Liver (tissue), 9 donors: ENCODE data around the gene NUDT5. TPM values are rescaled to one million over a fixed set of nuclear protein-coding genes. Genes with fewer than 3 reads are reported as not detected.

Source experiments
- DNase-seq: peaks from one replicate; pipeline ENCODE4 v3.0.0-alpha.2; 2017; ENCODE audit warnings: low spot score
- H3K27ac ChIP-seq, 2 donors: one replicate each; pipeline ENCODE4 v1.7.0; 2013; ENCODE audit warnings: inconsistent platforms in 2 of 2, low read length in 2 of 2, control low read depth in 1 of 2, low read depth in 1 of 2, mild to moderate bottlenecking in 1 of 2
- H3K27me3 ChIP-seq, 4 donors: one replicate each; pipeline versions ENCODE4 v1.6.1 to v1.7.0; 2013; ENCODE audit warnings: low read length in 3 of 4, inconsistent platforms in 1 of 4, mild to moderate bottlenecking in 1 of 4, moderate library complexity in 1 of 4; ENCODE audit not compliant: control insufficient read depth in 4 of 4, insufficient read depth in 4 of 4
- H3K36me3 ChIP-seq, 4 donors: one replicate each; pipeline versions ENCODE4 v1.6.1 to v1.7.0; 2013; ENCODE audit warnings: low read length in 3 of 4, mild to moderate bottlenecking in 3 of 4, low read depth in 1 of 4, moderate library complexity in 1 of 4; ENCODE audit not compliant: control insufficient read depth in 4 of 4, insufficient read depth in 3 of 4
- H3K4me1 ChIP-seq, 4 donors: one replicate each; pipeline versions ENCODE4 v1.6.1 to v1.7.0; 2013; ENCODE audit warnings: low read length in 3 of 4, mild to moderate bottlenecking in 3 of 4, moderate library complexity in 1 of 4; ENCODE audit not compliant: control insufficient read depth in 4 of 4, insufficient read depth in 4 of 4
- H3K4me3 ChIP-seq, 3 donors: one replicate each; pipeline versions ENCODE4 v1.6.1 to v1.7.0; 2013; ENCODE audit warnings: low read length in 3 of 3, control low read depth in 1 of 3, low read depth in 1 of 3, mild to moderate bottlenecking in 1 of 3
- H3K9ac ChIP-seq, 2 donors: one replicate each; pipeline ENCODE4 v1.7.0; 2013; ENCODE audit warnings: low read length in 2 of 2, mild to moderate bottlenecking in 2 of 2, moderate library complexity in 2 of 2, control low read depth in 1 of 2, low read depth in 1 of 2
- H3K9me3 ChIP-seq, 4 donors: one replicate each; pipeline versions ENCODE4 v1.6.1 to v1.7.0; 2013; ENCODE audit warnings: low read length in 3 of 4; ENCODE audit not compliant: control insufficient read depth in 4 of 4
- ATF3 ChIP-seq: IDR thresholded peaks from 2 replicates; pipeline ENCODE4 v1.6.1; 2016; ENCODE audit warnings: antibody characterized with exemption
- CTCF ChIP-seq: fragments of 150-350 bp; IDR thresholded peaks from 2 replicates; pipeline ENCODE4 v1.5.1; 2017; ENCODE audit warnings: improper control_type of control experiment, low read depth, low read length; ENCODE audit not compliant: missing input control
- EGR1 ChIP-seq, 2 donors: IDR thresholded peaks; 2 replicates each; pipeline ENCODE4 v1.6.1; 2016 to 2018; ENCODE audit warnings: antibody characterized with exemption in 2 of 2, low read depth in 2 of 2
- FOXA1 ChIP-seq: IDR thresholded peaks from 2 replicates; pipeline ENCODE4 v1.6.1; 2016; ENCODE audit warnings: antibody characterized with exemption
- FOXA2 ChIP-seq: IDR thresholded peaks from 2 replicates; pipeline ENCODE4 v1.6.1; 2016; ENCODE audit warnings: antibody characterized with exemption
- GABPA ChIP-seq, 2 donors: IDR thresholded peaks in 1 of 2; conservative IDR thresholded peaks in 1 of 2; 2 replicates each; pipeline ENCODE4 v1.6.1; 2016; ENCODE audit warnings: antibody characterized with exemption in 2 of 2, mild to moderate bottlenecking in 1 of 2, moderate library complexity in 1 of 2
- HNF4A ChIP-seq, 2 donors: conservative IDR thresholded peaks; 2 replicates each; pipeline ENCODE4 v1.6.1; 2016; ENCODE audit warnings: antibody characterized with exemption in 2 of 2, mild to moderate bottlenecking in 2 of 2
- HNF4G ChIP-seq: IDR thresholded peaks from 2 replicates; pipeline ENCODE4 v1.6.1; 2016; ENCODE audit warnings: antibody characterized with exemption
- JUND ChIP-seq, 2 donors: IDR thresholded peaks; 2 replicates each; pipeline ENCODE4 v1.6.1; 2016; ENCODE audit warnings: antibody characterized with exemption in 2 of 2
- MAX ChIP-seq: IDR thresholded peaks from 2 replicates; pipeline ENCODE4 v1.6.1; 2016; ENCODE audit warnings: antibody characterized with exemption
- NR2F2 ChIP-seq: IDR thresholded peaks from 2 replicates; pipeline ENCODE4 v1.6.1; 2016; ENCODE audit warnings: antibody characterized with exemption
- RAD21 ChIP-seq, 2 donors: IDR thresholded peaks; 2 replicates each; pipeline ENCODE4 v1.6.1; 2016; ENCODE audit warnings: antibody characterized with exemption in 2 of 2, mild to moderate bottlenecking in 2 of 2
- RXRA ChIP-seq, 2 donors: IDR thresholded peaks; 2 replicates each; pipeline ENCODE4 v1.6.1; 2017 to 2018; ENCODE audit warnings: antibody characterized with exemption in 2 of 2, mild to moderate bottlenecking in 1 of 2
- SP1 ChIP-seq: IDR thresholded peaks from 2 replicates; pipeline ENCODE4 v1.6.1; 2018; ENCODE audit warnings: antibody characterized with exemption, mild to moderate bottlenecking
- TAF1 ChIP-seq: conservative IDR thresholded peaks from 2 replicates; pipeline ENCODE4 v1.6.1; 2016; ENCODE audit warnings: antibody characterized with exemption, mild to moderate bottlenecking
- YY1 ChIP-seq: IDR thresholded peaks from 2 replicates; pipeline ENCODE4 v1.6.1; 2016; ENCODE audit warnings: antibody characterized with exemption, mild to moderate bottlenecking
- WGBS: extraction: QIAGEN DNeasy Blood & Tissue Kit; methylation state at CpG from one replicate; pipeline ENCODE4 v1.1.7; 2013; 5-methylcytosine and 5-hydroxymethylcytosine counted together
- polyA plus RNA-seq, 2 donors: library from polyadenylated mRNA; stranded (reverse) in 1 of 2; unstranded in 1 of 2; fragments of 200-250 nt in 1 of 2; fragments of >200 nt in 1 of 2; fragmentation: Nextera tagmentation in 1 of 2; extraction: Ambion mirVana in 1 of 2; gene quantifications; one replicate each; pipeline versions ENCODE4 v1.2.1 to v1.2.3, GENCODE V29; 2013 to 2015
- total RNA-seq, 2 donors: library from RNA; depleted of rRNA; stranded (reverse); fragments of >200 nt; gene quantifications; one replicate each; pipeline ENCODE4 v1.2.3, GENCODE V29; 2014
- TF ChIP-seq, protein P1 (sequence below): IDR thresholded peaks from 2 replicates; pipeline ENCODE4 v1.6.1; 2016; ENCODE audit warnings: antibody characterized with exemption, mild to moderate bottlenecking
- donor health status: healthy.
- donor health status: healthy.
- donor health status: healthy.
- donor health status: healthy.
- donor health status: healthy.

The NUDT5 gene
- total and polyA plus RNA-seq, 4 donors, result 21.9 to 115 (median 49.3) TPM

GRCh38 chr10:12243864-12244620, 48.4 kb upstream of the NUDT5 start:
- 93% methylated on average over 18 of the region's 18 CpGs for WGBS
- Histone ChIP-seq H3K27ac (no peak overlapping the region), H3K9me3 (no peaks in the 10 kb centered on the region), H3K4me1 (no peaks in the 10 kb centered on the region), H3K27me3 (no peaks in the 10 kb centered on the region), H3K9ac (no peak overlapping the region), H3K4me3 (no peak overlapping the region), H3K36me3 (peaks cover 5 to 26% (median 12%) of the 10 kb centered on the region in 4 donors)
- TF ChIP-seq ATF3, result no peak
- no peak for TF ChIP-seq RXRA (IDR thresholded peaks at IDR 0.05)
- TF ChIP-seq YY1, result no peak
- no peak for TF ChIP-seq HNF4G
- no peak for TF ChIP-seq FOXA1
- TF ChIP-seq, protein P1, sequence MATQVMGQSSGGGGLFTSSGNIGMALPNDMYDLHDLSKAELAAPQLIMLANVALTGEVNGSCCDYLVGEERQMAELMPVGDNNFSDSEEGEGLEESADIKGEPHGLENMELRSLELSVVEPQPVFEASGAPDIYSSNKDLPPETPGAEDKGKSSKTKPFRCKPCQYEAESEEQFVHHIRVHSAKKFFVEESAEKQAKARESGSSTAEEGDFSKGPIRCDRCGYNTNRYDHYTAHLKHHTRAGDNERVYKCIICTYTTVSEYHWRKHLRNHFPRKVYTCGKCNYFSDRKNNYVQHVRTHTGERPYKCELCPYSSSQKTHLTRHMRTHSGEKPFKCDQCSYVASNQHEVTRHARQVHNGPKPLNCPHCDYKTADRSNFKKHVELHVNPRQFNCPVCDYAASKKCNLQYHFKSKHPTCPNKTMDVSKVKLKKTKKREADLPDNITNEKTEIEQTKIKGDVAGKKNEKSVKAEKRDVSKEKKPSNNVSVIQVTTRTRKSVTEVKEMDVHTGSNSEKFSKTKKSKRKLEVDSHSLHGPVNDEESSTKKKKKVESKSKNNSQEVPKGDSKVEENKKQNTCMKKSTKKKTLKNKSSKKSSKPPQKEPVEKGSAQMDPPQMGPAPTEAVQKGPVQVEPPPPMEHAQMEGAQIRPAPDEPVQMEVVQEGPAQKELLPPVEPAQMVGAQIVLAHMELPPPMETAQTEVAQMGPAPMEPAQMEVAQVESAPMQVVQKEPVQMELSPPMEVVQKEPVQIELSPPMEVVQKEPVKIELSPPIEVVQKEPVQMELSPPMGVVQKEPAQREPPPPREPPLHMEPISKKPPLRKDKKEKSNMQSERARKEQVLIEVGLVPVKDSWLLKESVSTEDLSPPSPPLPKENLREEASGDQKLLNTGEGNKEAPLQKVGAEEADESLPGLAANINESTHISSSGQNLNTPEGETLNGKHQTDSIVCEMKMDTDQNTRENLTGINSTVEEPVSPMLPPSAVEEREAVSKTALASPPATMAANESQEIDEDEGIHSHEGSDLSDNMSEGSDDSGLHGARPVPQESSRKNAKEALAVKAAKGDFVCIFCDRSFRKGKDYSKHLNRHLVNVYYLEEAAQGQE, result no peak
- TF ChIP-seq SP1, result no peak
- TF ChIP-seq MAX, result no peak
- TF ChIP-seq NR2F2, result no peak
- no peak for TF ChIP-seq JUND (IDR thresholded peaks at IDR 0.05)
- TF ChIP-seq GABPA (IDR thresholded peaks at IDR 0.05 in 1 of 2, conservative IDR thresholded peaks at IDR 0.05 in 1 of 2), result no peak
- DNase-seq, result no peak

DNA sequence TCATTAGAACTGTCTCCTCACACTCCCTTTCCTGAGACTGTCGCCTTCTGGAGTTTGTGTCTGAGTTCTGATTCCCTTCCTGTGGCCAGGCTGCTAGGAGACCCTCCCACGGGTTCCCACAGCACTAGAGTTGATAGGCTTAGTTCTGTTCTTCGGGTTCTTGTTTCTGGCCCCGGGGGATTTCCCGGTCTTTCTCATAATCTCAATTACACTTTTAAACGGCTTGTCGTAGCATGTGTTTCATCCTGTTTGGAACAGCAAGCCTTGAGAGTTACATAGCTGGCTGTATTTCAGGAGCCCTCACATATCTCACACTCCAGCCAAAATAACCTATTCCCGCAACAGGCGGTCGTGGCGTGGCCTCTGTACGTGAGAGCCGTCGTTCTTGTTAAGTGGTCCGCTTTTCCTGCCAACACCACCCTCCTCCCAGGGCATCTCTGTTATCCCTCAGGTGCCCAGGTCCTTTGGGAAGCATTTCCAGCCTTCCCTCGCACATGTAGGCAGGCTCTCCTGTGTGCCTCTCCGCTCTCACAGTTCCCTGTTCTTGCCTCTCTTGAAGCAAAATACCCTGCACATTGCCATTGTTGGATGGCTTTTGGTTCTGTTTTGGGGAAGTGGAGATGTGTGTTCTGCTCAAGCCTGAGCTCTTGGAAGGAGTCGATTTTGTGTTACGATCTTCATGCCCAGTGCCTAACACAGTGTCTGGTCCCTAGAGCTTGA, 46.3 kb upstream of the NUDT5 start:
- DNase-seq, result no peak
- Histone ChIP-seq H3K36me3 (peaks cover 5 to 24% (median 12%) of the 10 kb centered on the region in 4 donors), H3K9me3 (no peaks in the 10 kb centered on the region), H3K27me3 (no peaks in the 10 kb centered on the region), H3K4me3 (no peak overlapping the region), H3K27ac (no peak overlapping the region), H3K9ac (no peak overlapping the region), H3K4me1 (peaks cover 0 to 5% (median 5%) of the 10 kb centered on the region in 4 donors)
- 86% methylated on average over 19 of the region's 19 CpGs for WGBS
- TF ChIP-seq FOXA1, result no peak
- TF ChIP-seq TAF1, result no peak
- TF ChIP-seq CTCF, result no peak
- no peak for TF ChIP-seq RAD21 (IDR thresholded peaks at IDR 0.05)
- TF ChIP-seq GABPA (IDR thresholded peaks at IDR 0.05 in 1 of 2, conservative IDR thresholded peaks at IDR 0.05 in 1 of 2), result no peak
- TF ChIP-seq FOXA2, result no peak
- TF ChIP-seq HNF4A (conservative IDR thresholded peaks at IDR 0.05), result no peak
- no peak for TF ChIP-seq JUND (IDR thresholded peaks at IDR 0.05)
- TF ChIP-seq MAX, result no peak
- TF ChIP-seq SP1, result no peak
- TF ChIP-seq YY1, result no peak
- TF ChIP-seq NR2F2, result no peak
- no peak for TF ChIP-seq RXRA (IDR thresholded peaks at IDR 0.05)
- no peak for TF ChIP-seq EGR1 (IDR thresholded peaks at IDR 0.05; ENCODE audit: low read depth in 2 of 2)
- TF ChIP-seq HNF4G, result no peak
